Measurements from ENCODE around the gene PM20D1.

DNA sequence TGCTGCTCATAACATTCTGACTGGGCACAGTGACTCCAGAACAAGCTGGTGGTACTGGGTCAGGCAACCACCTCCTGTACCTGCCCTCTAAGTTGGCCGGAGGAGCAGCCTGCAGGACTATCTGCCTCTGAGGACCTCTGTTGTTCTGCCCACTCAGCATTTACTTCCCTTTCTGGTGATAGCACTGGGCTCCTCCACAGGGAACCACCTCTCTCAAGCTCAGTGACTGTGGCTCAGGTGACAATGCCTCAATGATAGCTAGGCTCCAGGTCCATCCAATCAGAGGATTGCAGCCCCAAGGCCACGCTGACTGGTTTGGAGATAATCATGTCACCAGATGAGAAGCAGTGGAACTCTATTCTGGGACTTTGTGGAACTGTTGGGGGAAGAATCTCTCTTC lies 52.8 kb downstream of the PM20D1 start:
- TF ChIP-seq POLR2A (IDR thresholded peaks at IDR 0.05) (no peak), POLR2AphosphoS5 (IDR thresholded peaks at IDR 0.05) (no peak)
- TF ChIP-seq, protein P1, sequence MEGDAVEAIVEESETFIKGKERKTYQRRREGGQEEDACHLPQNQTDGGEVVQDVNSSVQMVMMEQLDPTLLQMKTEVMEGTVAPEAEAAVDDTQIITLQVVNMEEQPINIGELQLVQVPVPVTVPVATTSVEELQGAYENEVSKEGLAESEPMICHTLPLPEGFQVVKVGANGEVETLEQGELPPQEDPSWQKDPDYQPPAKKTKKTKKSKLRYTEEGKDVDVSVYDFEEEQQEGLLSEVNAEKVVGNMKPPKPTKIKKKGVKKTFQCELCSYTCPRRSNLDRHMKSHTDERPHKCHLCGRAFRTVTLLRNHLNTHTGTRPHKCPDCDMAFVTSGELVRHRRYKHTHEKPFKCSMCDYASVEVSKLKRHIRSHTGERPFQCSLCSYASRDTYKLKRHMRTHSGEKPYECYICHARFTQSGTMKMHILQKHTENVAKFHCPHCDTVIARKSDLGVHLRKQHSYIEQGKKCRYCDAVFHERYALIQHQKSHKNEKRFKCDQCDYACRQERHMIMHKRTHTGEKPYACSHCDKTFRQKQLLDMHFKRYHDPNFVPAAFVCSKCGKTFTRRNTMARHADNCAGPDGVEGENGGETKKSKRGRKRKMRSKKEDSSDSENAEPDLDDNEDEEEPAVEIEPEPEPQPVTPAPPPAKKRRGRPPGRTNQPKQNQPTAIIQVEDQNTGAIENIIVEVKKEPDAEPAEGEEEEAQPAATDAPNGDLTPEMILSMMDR (IDR thresholded peaks at IDR 0.05), result no peak
